GM18907 (cell line): ENCODE measurements around the gene RECK.
"Not testable (repeated sequence)": the region's sequence is repeated elsewhere in the genome, so short reads cannot be mapped to it uniquely, and the experiment has no call there.

ENCODE experiments used
- ATAC-seq: cut with Tn5 transposase; IDR thresholded peaks from one replicate; pipeline ENCODE4 v1.9.1; 2021; ENCODE audit warnings: mild to moderate bottlenecking, moderate library complexity; ENCODE audit not compliant: unreplicated experiment

Gene RECK

GRCh38 chr9:36102742-36103495 lies 66.2 kb downstream of the RECK start:
- ATAC-seq = peak; percentile 76

- ATAC-seq = no peak
Observed at GRCh38 chr9:36109071-36109470, 72.4 kb downstream of the RECK start.

- ATAC-seq = no peak
Observed at GRCh38 chr9:36110434-36110833, 73.7 kb downstream of the RECK start.

- ATAC-seq = no peak
Observed at GRCh38 chr9:36112516-36112915, 75.8 kb downstream of the RECK start.

- no peak for ATAC-seq
Observed at GRCh38 chr9:36113999-36114398, 77.3 kb downstream of the RECK start.

GRCh38 chr9:36116593-36116992 lies 79.9 kb downstream of the RECK start:
- no peak for ATAC-seq

- ATAC-seq = no peak
Observed at GRCh38 chr9:36118201-36118600, 81.5 kb downstream of the RECK start.

GRCh38 chr9:36118706-36119105 lies 82.0 kb downstream of the RECK start:
- ATAC-seq = no peak

GRCh38 chr9:36119476-36119875 lies 82.8 kb downstream of the RECK start:
- no peak for ATAC-seq

- ATAC-seq = no peak
Observed at GRCh38 chr9:36120705-36121104, 84.0 kb downstream of the RECK start.

GRCh38 chr9:36121971-36122370 lies 85.3 kb downstream of the RECK start:
- ATAC-seq = no peak

GRCh38 chr9:36123515-36123914 lies 86.8 kb downstream of the RECK start:
- no peak for ATAC-seq

GRCh38 chr9:36125062-36125855 lies 88.5 kb downstream of the RECK start:
- no peak for ATAC-seq

GRCh38 chr9:36126016-36126730 lies 89.5 kb downstream of the RECK start:
- ATAC-seq = no peak

GRCh38 chr9:36127652-36128244 lies 91.0 kb downstream of the RECK start:
- no peak for ATAC-seq

- ATAC-seq = no peak
Observed at GRCh38 chr9:36128349-36128748, 91.6 kb downstream of the RECK start.

- ATAC-seq = no peak
Observed at GRCh38 chr9:36129139-36129538, 92.4 kb downstream of the RECK start.

GRCh38 chr9:36131666-36132065 lies 95.0 kb downstream of the RECK start:
- not testable (repeated sequence) for ATAC-seq

- ATAC-seq = no peak
Observed at GRCh38 chr9:36132086-36132485, 95.4 kb downstream of the RECK start.

GRCh38 chr9:36134761-36135505 lies 98.2 kb downstream of the RECK start:
- ATAC-seq = no peak
